Measurements from ENCODE around the gene SERPINB1. TPM values are rescaled to one million over a fixed set of nuclear protein-coding genes. Genes with fewer than 3 reads are reported as not detected.

The SERPINB1 gene
- total RNA-seq, 2 donors from 2014 or later = 30.6 to 38.5 TPM

DNA sequence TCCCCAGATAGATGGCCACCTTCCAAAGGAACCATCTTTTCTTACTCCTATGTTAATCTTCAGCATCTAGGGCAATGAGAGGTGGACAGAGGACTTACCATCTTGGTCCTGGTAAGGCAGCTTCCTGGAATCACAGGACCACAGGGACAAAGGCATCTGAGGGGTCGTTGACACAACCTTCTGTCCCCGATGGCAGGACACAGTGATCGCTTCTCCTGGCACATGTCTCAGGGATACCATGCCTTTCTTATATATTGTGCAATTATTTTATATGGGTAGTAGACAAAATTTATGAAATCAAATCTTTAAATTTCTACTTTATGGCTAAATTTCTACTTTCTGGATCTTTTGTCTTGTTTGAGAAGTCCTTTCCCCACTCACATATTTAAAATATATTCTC is 20.1 kb downstream of the SERPINB1 start:
- WGBS, 2 experiments (ENCODE audit: insufficient coverage in 1 of 2, insufficient read length in 1 of 2) = 80 to 81% methylated on average over 1 to 3 of the region's 3 CpGs

DNA sequence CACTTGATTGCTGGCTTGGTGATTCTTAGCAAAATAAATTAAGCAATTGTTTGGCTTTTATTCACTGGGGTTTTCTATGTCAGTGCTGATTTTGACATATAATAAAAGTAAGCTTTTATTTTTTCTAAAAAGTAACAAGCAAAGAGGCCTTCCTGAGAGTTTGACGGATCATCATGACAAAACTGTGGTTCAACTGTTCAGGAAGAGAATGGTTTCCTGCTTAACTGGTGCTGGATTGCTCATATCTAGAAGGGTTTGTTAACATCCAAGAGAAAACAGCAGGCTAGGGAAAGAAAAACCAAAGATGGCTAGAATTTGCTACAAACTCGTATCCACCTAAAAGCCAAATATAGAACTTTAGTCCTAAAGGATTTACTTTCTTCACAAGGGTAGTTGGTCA is 21.2 kb downstream of the SERPINB1 start:
- Mint-ChIP-seq H3K4me1 (no peaks in the 10 kb centered on the region), H3K27ac (no peak overlapping the region), H3K27me3 (ENCODE audit: insufficient read depth) (no peaks in the 10 kb centered on the region), H3K9me3 (peaks cover 14% of the 10 kb centered on the region), H3K36me3 (ENCODE audit: low read depth) (peaks cover 7% of the 10 kb centered on the region), H3K4me3 (no peak overlapping the region)
- H3K4me3 ChIP-seq (ENCODE audit: low read length) = no peak overlapping the region
- peaks cover 9% of the 10 kb centered on the region for H3K9me3 ChIP-seq (ENCODE audit: control insufficient read depth, low read length)
- TF ChIP-seq, protein P1, sequence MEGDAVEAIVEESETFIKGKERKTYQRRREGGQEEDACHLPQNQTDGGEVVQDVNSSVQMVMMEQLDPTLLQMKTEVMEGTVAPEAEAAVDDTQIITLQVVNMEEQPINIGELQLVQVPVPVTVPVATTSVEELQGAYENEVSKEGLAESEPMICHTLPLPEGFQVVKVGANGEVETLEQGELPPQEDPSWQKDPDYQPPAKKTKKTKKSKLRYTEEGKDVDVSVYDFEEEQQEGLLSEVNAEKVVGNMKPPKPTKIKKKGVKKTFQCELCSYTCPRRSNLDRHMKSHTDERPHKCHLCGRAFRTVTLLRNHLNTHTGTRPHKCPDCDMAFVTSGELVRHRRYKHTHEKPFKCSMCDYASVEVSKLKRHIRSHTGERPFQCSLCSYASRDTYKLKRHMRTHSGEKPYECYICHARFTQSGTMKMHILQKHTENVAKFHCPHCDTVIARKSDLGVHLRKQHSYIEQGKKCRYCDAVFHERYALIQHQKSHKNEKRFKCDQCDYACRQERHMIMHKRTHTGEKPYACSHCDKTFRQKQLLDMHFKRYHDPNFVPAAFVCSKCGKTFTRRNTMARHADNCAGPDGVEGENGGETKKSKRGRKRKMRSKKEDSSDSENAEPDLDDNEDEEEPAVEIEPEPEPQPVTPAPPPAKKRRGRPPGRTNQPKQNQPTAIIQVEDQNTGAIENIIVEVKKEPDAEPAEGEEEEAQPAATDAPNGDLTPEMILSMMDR (conservative IDR thresholded peaks at IDR 0.05) = no peak
- WGBS, 2 experiments (ENCODE audit: insufficient coverage in 1 of 2, insufficient read length in 1 of 2) = 99 to 100% methylated on average over 2 of the region's 2 CpGs
- H3K27me3 ChIP-seq (ENCODE audit: control insufficient read depth, insufficient read depth, low read length, poor library complexity, severe bottlenecking) = no peaks in the 10 kb centered on the region
- no peak for DNase-seq
- no peaks in the 10 kb centered on the region for H3K4me1 ChIP-seq (ENCODE audit: control insufficient read depth, insufficient read depth, low read length)
- no peak overlapping the region for H3K27ac ChIP-seq (ENCODE audit: low read depth, low read length)
- no peaks in the 10 kb centered on the region for H3K36me3 ChIP-seq (ENCODE audit: control insufficient read depth, insufficient read depth, low read length)
- H3K9ac ChIP-seq (ENCODE audit: extremely low read depth, low read length, poor library complexity, severe bottlenecking) = no peak overlapping the region

More for the DNA sequence above, 20.1 kb downstream of the SERPINB1 start:
- DNase-seq = no peak
- H3K4me3 ChIP-seq (ENCODE audit: low read length) = no peak overlapping the region
- TF ChIP-seq, protein P1 (conservative IDR thresholded peaks at IDR 0.05) = no peak
- Mint-ChIP-seq H3K27me3 (ENCODE audit: insufficient read depth) (no peaks in the 10 kb centered on the region), H3K4me1 (no peaks in the 10 kb centered on the region), H3K27ac (no peak overlapping the region), H3K9me3 (peaks cover 3% of the 10 kb centered on the region), H3K36me3 (ENCODE audit: low read depth) (peaks cover 5% of the 10 kb centered on the region), H3K4me3 (no peak overlapping the region)
- no peak overlapping the region for H3K27ac ChIP-seq (ENCODE audit: low read depth, low read length)
- no peaks in the 10 kb centered on the region for H3K9me3 ChIP-seq (ENCODE audit: control insufficient read depth, low read length)
- no peak overlapping the region for H3K9ac ChIP-seq (ENCODE audit: extremely low read depth, low read length, poor library complexity, severe bottlenecking)
- H3K4me1 ChIP-seq (ENCODE audit: control insufficient read depth, insufficient read depth, low read length) = no peaks in the 10 kb centered on the region
- H3K36me3 ChIP-seq (ENCODE audit: control insufficient read depth, insufficient read depth, low read length) = no peaks in the 10 kb centered on the region
- H3K27me3 ChIP-seq (ENCODE audit: control insufficient read depth, insufficient read depth, low read length, poor library complexity, severe bottlenecking) = no peaks in the 10 kb centered on the region

DNA sequence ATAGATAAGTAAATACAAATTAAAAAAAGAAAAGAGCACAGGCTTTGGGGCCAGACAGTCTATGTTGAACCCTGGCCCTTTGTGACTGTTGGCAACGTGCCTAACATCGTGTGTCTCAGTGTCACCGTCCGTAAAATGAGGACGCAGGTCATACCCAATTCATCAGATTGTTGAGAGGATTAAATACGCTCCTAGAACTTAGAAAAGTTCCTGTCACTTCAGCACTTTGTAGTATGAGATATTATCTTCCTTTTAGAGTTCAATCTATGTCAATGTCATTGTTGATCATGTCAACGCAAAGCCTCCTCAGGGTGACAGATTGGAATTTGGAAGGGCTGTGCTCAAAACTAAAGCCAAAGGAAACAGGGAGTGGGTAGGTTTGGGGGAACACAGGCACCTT is 21.7 kb downstream of the SERPINB1 start:
- Mint-ChIP-seq H3K4me3 (no peak overlapping the region), H3K27ac (no peak overlapping the region), H3K36me3 (ENCODE audit: low read depth) (peaks cover 7% of the 10 kb centered on the region), H3K9me3 (peaks cover 18% of the 10 kb centered on the region), H3K27me3 (ENCODE audit: insufficient read depth) (no peaks in the 10 kb centered on the region), H3K4me1 (no peaks in the 10 kb centered on the region)
- Histone ChIP-seq H3K27me3 (ENCODE audit: control insufficient read depth, insufficient read depth, low read length, poor library complexity, severe bottlenecking) (no peaks in the 10 kb centered on the region), H3K27ac (ENCODE audit: low read depth, low read length) (no peak overlapping the region), H3K9me3 (ENCODE audit: control insufficient read depth, low read length) (peaks cover 14% of the 10 kb centered on the region), H3K4me1 (ENCODE audit: control insufficient read depth, insufficient read depth, low read length) (no peaks in the 10 kb centered on the region), H3K4me3 (ENCODE audit: low read length) (no peak overlapping the region), H3K36me3 (ENCODE audit: control insufficient read depth, insufficient read depth, low read length) (no peaks in the 10 kb centered on the region), H3K9ac (ENCODE audit: extremely low read depth, low read length, poor library complexity, severe bottlenecking) (no peak overlapping the region)
- TF ChIP-seq, protein P1 (conservative IDR thresholded peaks at IDR 0.05) = no peak
- WGBS, 2 experiments (ENCODE audit: insufficient coverage in 1 of 2, insufficient read length in 1 of 2) = 93 to 98% methylated on average over 6 to 7 of the region's 7 CpGs
- DNase-seq = no peak
